OCI-LY7 (cell line): Measurements from ENCODE around the gene WNT8A.

Source experiments
- CTCF ChIP-seq: fragments of 200-600 bp; sonication (generic); conservative IDR thresholded peaks from 2 replicates; pipeline ENCODE4 v1.5.1; 2014; ENCODE audit warnings: mild to moderate bottlenecking, antibody characterized with exemption, low read length, moderate library complexity, mixed read lengths
- EZH2phosphoT487 ChIP-seq: fragments of 200-600 bp; sonication (generic); IDR thresholded peaks from 2 replicates; pipeline ENCODE4 v1.6.1; 2018; ENCODE audit warnings: low read depth, borderline replicate concordance, mild to moderate bottlenecking, mixed run types, antibody characterized with exemption, low read length, moderate library complexity, mixed read lengths

- TF ChIP-seq CTCF (no peak), EZH2phosphoT487 (no peak)
These were observed 8.5 kb downstream of the WNT8A start for GRCh38 chr5:138092301-138092700.
